IMR-90 (cell line): Measurements from ENCODE around the gene CCM2. TPM values are rescaled to one million over a fixed set of nuclear protein-coding genes. Genes with fewer than 3 reads are reported as not detected.

Experiments used
- ATAC-seq: fragments of 200-7000 bp; cut with Tn5 transposase; 2 replicates; pipeline ENCODE4 v1.9.1; 2020; ENCODE audit warnings: low read depth, mild to moderate bottlenecking, moderate library complexity
- BruUV-seq: library from RNA; stranded (reverse); fragments of 400-500 nt; replicated peaks from 2 replicates; lab custom pipeline; 2021; lab: Mats Ljungman, UMichigan
- CTCF ChIA-PET: fragments of 300-600 bp; formaldehyde crosslinking; extraction: SDS; loops from one replicate; lab custom pipeline; 2021; ENCODE audit warnings: antibody characterized with exemption; lab: Yijun Ruan, JAX
- POLR2A ChIA-PET: fragments of 300-600 bp; sonication (Branson Sonifier 250); formaldehyde crosslinking; loops from one replicate; lab custom pipeline; 2022; ENCODE audit warnings: antibody characterized with exemption; ENCODE audit not compliant: unreplicated experiment; lab: Charles Lee
- DNase-seq: peaks from one replicate; pipeline ENCODE4 v3.0.0; 2013
- H2AFZ ChIP-seq: replicated peaks from 2 replicates; pipeline ENCODE3; 2013; ENCODE audit warnings: low read length, mild to moderate bottlenecking; ENCODE audit not compliant: poor library complexity
- H2AK5ac ChIP-seq: 2 replicates; pipeline ENCODE4 v1.6.1; 2013; ENCODE audit warnings: low read depth, low read length, inconsistent platforms
- H2AK9ac ChIP-seq: replicated peaks from 2 replicates; pipeline ENCODE3; 2013; ENCODE audit warnings: mild to moderate bottlenecking, low read depth, low read length, moderate library complexity; ENCODE audit not compliant: poor library complexity
- H2BK120ac ChIP-seq: 2 replicates; pipeline ENCODE4 v1.6.1; 2013; ENCODE audit warnings: low read depth, low read length, inconsistent platforms
- H2BK15ac ChIP-seq: 3 replicates; pipeline ENCODE4 v1.6.1; 2013; ENCODE audit warnings: low read depth, low read length, inconsistent platforms
- H2BK20ac ChIP-seq: 2 replicates; pipeline ENCODE4 v1.6.1; 2013; ENCODE audit warnings: low read depth, mild to moderate bottlenecking, inconsistent platforms, low read length, moderate library complexity
- H2BK5ac ChIP-seq: 2 replicates; pipeline ENCODE4 v1.6.1; 2013; ENCODE audit warnings: mild to moderate bottlenecking, low read depth, low read length, inconsistent platforms; ENCODE audit not compliant: poor library complexity, severe bottlenecking
- H3K14ac ChIP-seq: replicated peaks from 2 replicates; pipeline ENCODE4 v1.6.1; 2013; ENCODE audit warnings: low read depth, low read length, inconsistent platforms
- H3K18ac ChIP-seq: 2 replicates; pipeline ENCODE4 v1.6.1; 2013; ENCODE audit warnings: low read depth, low read length, control low read depth
- H3K23ac ChIP-seq: 2 replicates; pipeline ENCODE4 v1.6.1; 2013; ENCODE audit warnings: low read depth, low read length, inconsistent platforms
- H3K27ac ChIP-seq: 2 replicates; pipeline ENCODE4 v1.5.1; 2013; ENCODE audit warnings: mild to moderate bottlenecking, control low read depth, low read length; ENCODE audit not compliant: insufficient read depth
- H3K27me3 ChIP-seq: 2 replicates; pipeline ENCODE4 v1.6.1; 2013; ENCODE audit warnings: low read length; ENCODE audit not compliant: control insufficient read depth, insufficient read depth
- H3K36me3 ChIP-seq: 2 replicates; pipeline ENCODE4 v1.6.1; 2013; ENCODE audit warnings: low read length, mixed read lengths; ENCODE audit not compliant: control insufficient read depth, insufficient read depth
- H3K4ac ChIP-seq: 2 replicates; pipeline ENCODE4 v1.6.1; 2013; ENCODE audit warnings: low read depth, low read length, inconsistent platforms
- H3K4me1 ChIP-seq: 2 replicates; pipeline ENCODE4 v1.6.1; 2013; ENCODE audit warnings: low read length, mixed read lengths; ENCODE audit not compliant: control insufficient read depth, insufficient read depth
- H3K4me2 ChIP-seq: 2 replicates; pipeline ENCODE4 v1.6.1; 2013; ENCODE audit warnings: low read depth, mild to moderate bottlenecking, control low read depth, low read length, moderate library complexity
- H3K4me3 ChIP-seq: 2 replicates; pipeline ENCODE4 v1.5.1; 2013; ENCODE audit warnings: low read depth, mild to moderate bottlenecking, control low read depth, low read length, moderate library complexity; ENCODE audit not compliant: insufficient read depth
- H3K56ac ChIP-seq: 2 replicates; pipeline ENCODE4 v1.6.1; 2013; ENCODE audit warnings: low read length, inconsistent platforms; ENCODE audit not compliant: insufficient read depth; ENCODE audit errors: extremely low read depth
- H3K79me1 ChIP-seq, 2 experiments: 2 replicates each; pipeline ENCODE4 v1.6.1; 2013; ENCODE audit warnings: low read length in 2 of 2, inconsistent platforms in 1 of 2, low read depth in 1 of 2
- H3K9ac ChIP-seq: 2 replicates; pipeline ENCODE4 v1.6.1; 2013; ENCODE audit warnings: low read depth, low read length, control low read depth
- H3K9me1 ChIP-seq: 2 replicates; pipeline ENCODE4 v1.6.1; 2013; ENCODE audit warnings: low read length, inconsistent platforms; ENCODE audit not compliant: insufficient read depth
- H3K9me3 ChIP-seq: 2 replicates; pipeline ENCODE4 v1.6.1; 2013; ENCODE audit warnings: low read length; ENCODE audit not compliant: control insufficient read depth, insufficient read depth
- H4K20me1 ChIP-seq: 2 replicates; pipeline ENCODE4 v1.6.1; 2013; ENCODE audit warnings: low read length, inconsistent platforms; ENCODE audit not compliant: insufficient read depth
- H4K5ac ChIP-seq: 2 replicates; pipeline ENCODE4 v1.6.1; 2013; ENCODE audit warnings: mild to moderate bottlenecking, low read depth, low read length, control low read depth
- H4K8ac ChIP-seq, 2 experiments: 2 replicates each; pipeline ENCODE4 v1.6.1; 2013; ENCODE audit warnings: low read depth in 2 of 2, low read length in 2 of 2, control low read depth in 1 of 2, inconsistent platforms in 1 of 2
- H4K91ac ChIP-seq: 2 replicates; pipeline ENCODE4 v1.6.1; 2013; ENCODE audit warnings: low read depth, low read length, inconsistent platforms; ENCODE audit not compliant: insufficient read depth
- BHLHE40 ChIP-seq: fragments of 150-350 bp; IDR thresholded peaks from 2 replicates; pipeline ENCODE4 v1.6.1; 2016; ENCODE audit warnings: mild to moderate bottlenecking, low read depth, low read length
- ELK1 ChIP-seq: fragments of 150-350 bp; IDR thresholded peaks from 2 replicates; pipeline ENCODE4 v1.6.1; 2016; ENCODE audit warnings: low read depth, mild to moderate bottlenecking, low read length, moderate library complexity, borderline replicate concordance
- FOS ChIP-seq: fragments of 150-350 bp; IDR thresholded peaks from 2 replicates; pipeline ENCODE4 v1.6.1; 2016; ENCODE audit warnings: low read depth, low read length
- NFE2L2 ChIP-seq: fragments of 150-350 bp; IDR thresholded peaks from 2 replicates; pipeline ENCODE4 v1.6.1; 2016; ENCODE audit warnings: low read depth, mild to moderate bottlenecking, low read length
- RAD21 ChIP-seq: IDR thresholded peaks from 2 replicates; pipeline ENCODE4 v1.6.1; 2012; ENCODE audit warnings: low read length, improper control_type of control experiment
- RCOR1 ChIP-seq: IDR thresholded peaks from 2 replicates; pipeline ENCODE4 v1.6.1; 2012; ENCODE audit warnings: mild to moderate bottlenecking, low read length, improper control_type of control experiment; ENCODE audit not compliant: insufficient replicate concordance
- SMC3 ChIP-seq: fragments of 150-350 bp; IDR thresholded peaks from 2 replicates; pipeline ENCODE4 v1.6.1; 2016; ENCODE audit warnings: low read depth, mild to moderate bottlenecking, antibody characterized with exemption, low read length, moderate library complexity
- USF2 ChIP-seq: fragments of 150-350 bp; IDR thresholded peaks from 2 replicates; pipeline ENCODE4 v1.6.1; 2017; ENCODE audit warnings: mild to moderate bottlenecking, antibody characterized with exemption, low read length, low read depth
- WGBS, 2 experiments: methylation state at CpG; one replicate each; pipeline versions ENCODE4 v1.1.5 to v1.1.7; 2013; ENCODE audit warnings: missing lambda C conversion rate in 2 of 2; ENCODE audit not compliant: insufficient read length in 1 of 2; ENCODE audit errors: extremely low coverage in 2 of 2; 5-methylcytosine and 5-hydroxymethylcytosine counted together
- dilution Hi-C: fragments of 300-500 bp; cut with HindIII; formaldehyde crosslinking; loops from one replicate; pipeline ENCODE4 v1.14.3; 2018; ENCODE audit warnings: low sequenced_read_pairs; ENCODE audit not compliant: unreplicated experiment
- in situ Hi-C: fragments of 300-500 bp; cut with MboI; formaldehyde crosslinking; loops from 3 replicates; pipeline ENCODE4 v1.14.3; 2019; ENCODE audit warnings: low sequenced_read_pairs, inconsistent platforms, mixed read lengths
- intact Hi-C: fragments of 100-400 bp; cut with micrococcal nuclease; formaldehyde crosslinking; loops from 2 replicates; pipeline ENCODE4 v1.10.0; 2022
- polyA plus RNA-seq, 3 experiments: library from polyadenylated mRNA; depleted of rRNA; stranded (reverse); fragments of >200 nt; gene quantifications; 2 replicates each; pipeline ENCODE4 v1.2.3, GENCODE V29; 2012; ENCODE audit warnings: low replicate concordance in 1 of 3
- total RNA-seq: library from RNA; depleted of rRNA; stranded (reverse); fragments of >200 nt; gene quantifications from 2 replicates; pipeline ENCODE4 v1.2.3, GENCODE V29; 2012

Gene CCM2
- total and polyA plus RNA-seq, 2 of the 4 experiments (the other 2 are of a cell fraction): 65.2 to 78.5 TPM

GRCh38 chr7:45084901-45085618, 85.1 kb downstream of the CCM2 start:
- no peak overlapping the region for H3K4me2 ChIP-seq
- no peak overlapping the region for H3K4me3 ChIP-seq
- no peak overlapping the region for H4K91ac ChIP-seq
- peaks cover 0 to 8% of the 10 kb centered on the region in 2 experiments; a peak in 1 of 4 replicates for H3K79me1 ChIP-seq
- no peak overlapping the region for H3K23ac ChIP-seq
- ChIA-PET POLR2A (no interaction called here), CTCF (interaction anchor here (0.7 kb wide), 1 partner anchor 16 kb away, joined by 3 read pairs; no protein-coding TSS in a partner anchor)
- H3K18ac ChIP-seq: no peak overlapping the region
- no peaks in the 10 kb centered on the region for H4K20me1 ChIP-seq
- DNase-seq (no peak), ATAC-seq (no peak)
- H2BK5ac ChIP-seq: no peak overlapping the region
- no peak overlapping the region for H3K9ac ChIP-seq
- H2BK15ac ChIP-seq: no peak overlapping the region
- H3K36me3 ChIP-seq: peaks cover 12% of the 10 kb centered on the region; the same call in 1 of the 2 replicates
- H4K8ac ChIP-seq: no peak overlapping the region
- dilution Hi-C loops: no loop called here
- H3K4ac ChIP-seq: no peak overlapping the region
- no peak overlapping the region for H3K14ac ChIP-seq
- TF ChIP-seq RAD21: no peak
- TF ChIP-seq USF2: no peak
- no peak for TF ChIP-seq ELK1
- TF ChIP-seq FOS: no peak
- TF ChIP-seq BHLHE40: no peak
- TF ChIP-seq SMC3: no peak
- TF ChIP-seq RCOR1: no peak
- TF ChIP-seq NFE2L2: no peak
- no peak overlapping the region for H4K5ac ChIP-seq
- no peak overlapping the region for H3K56ac ChIP-seq
- 31% methylated on average over 6 of the region's 24 CpGs; no CpG with 5 or more reads in 1 of the 2 experiments for WGBS, 2 experiments
- no peak overlapping the region for H2BK120ac ChIP-seq
- H3K9me3 ChIP-seq: no peaks in the 10 kb centered on the region
- BruUV-seq: no TSS peak
- no peak overlapping the region for H2AK5ac ChIP-seq
- H2BK20ac ChIP-seq: no peak overlapping the region
- H3K4me1 ChIP-seq: peaks cover 3% of the 10 kb centered on the region; the same call in 1 of the 2 replicates
- H3K9me1 ChIP-seq: peaks cover 12% of the 10 kb centered on the region
- intact Hi-C loops: no loop called here
- no peak overlapping the region for H2AK9ac ChIP-seq
- H3K27me3 ChIP-seq: no peaks in the 10 kb centered on the region
- in situ Hi-C loops: no loop called here
- no peak overlapping the region for H3K27ac ChIP-seq
- no peak overlapping the region for H2AFZ ChIP-seq
